WERI-Rb-1 (cell line): Measurements from ENCODE around the gene CHI3L1.
"Not testable (repeated sequence)": the region's sequence is repeated elsewhere in the genome, so short reads cannot be mapped to it uniquely, and the experiment has no call there.

Experiments
- DNase-seq: peaks from one replicate; pipeline ENCODE4 v3.0.0-alpha.2; 2020
- H3K27ac ChIP-seq: fragments of 250-450 bp; sonication (Bioruptor Pico); 2 replicates; pipeline ENCODE4 v1.5.1; 2020; ENCODE audit warnings: mild to moderate bottlenecking, moderate library complexity
- H3K27me3 ChIP-seq: fragments of 250-450 bp; sonication (Bioruptor Pico); 2 replicates; pipeline ENCODE4 v1.5.1; 2021; ENCODE audit warnings: mild to moderate bottlenecking, low read depth, moderate library complexity; ENCODE audit not compliant: insufficient read depth, severe bottlenecking
- H3K36me3 ChIP-seq: fragments of 250-450 bp; sonication (Bioruptor Pico); 2 replicates; pipeline ENCODE4 v1.5.1; 2020; ENCODE audit warnings: mild to moderate bottlenecking, moderate library complexity
- H3K4me3 ChIP-seq: 2 replicates; pipeline ENCODE4 v1.5.1; 2011; ENCODE audit warnings: low read depth, mild to moderate bottlenecking, control low read depth, low read length
- H3K9me3 ChIP-seq: fragments of 250-450 bp; sonication (Bioruptor Pico); 2 replicates; pipeline ENCODE4 v1.5.1; 2021; ENCODE audit warnings: mild to moderate bottlenecking, moderate library complexity; ENCODE audit not compliant: severe bottlenecking
- CTCF ChIP-seq: IDR thresholded peaks from 2 replicates; pipeline ENCODE4 v1.5.1; 2011; ENCODE audit warnings: low read depth, mild to moderate bottlenecking, control low read depth, inconsistent platforms, low read length

CHI3L1 gene

GRCh38 chr1:203186446-203187303, at the start of gene CHI3L1:
CHI3L1 (minus strand) TSS chr1:203186704; CDS start chr1:203186623, 81 bp downstream.
- Histone ChIP-seq H3K27ac (peak within 1 kb of the TSS; percentile 92), H3K27me3 (no peaks in the 10 kb centered on the region), H3K9me3 (peaks cover 10% of the 10 kb centered on the region), H3K4me3 (peak within 1 kb of the TSS; percentile 2), H3K36me3 (no peaks in the 10 kb centered on the region)
- DNase-seq = peak; percentile 99
- no peak; the same call in 1 of the 2 replicates for TF ChIP-seq CTCF

- H3K27ac ChIP-seq, H3K36me3 ChIP-seq, DNase-seq, H3K4me3 ChIP-seq, H3K27me3 ChIP-seq: not testable (repeated sequence)
- H3K9me3 ChIP-seq = peaks cover 32% of the 10 kb centered on the region
These were observed 48.4 kb upstream of the CHI3L1 start for GRCh38 chr1:203234901-203235300.

- no peak for TF ChIP-seq CTCF
- Histone ChIP-seq H3K27ac (no peak within 1 kb of the TSS), H3K36me3 (no peaks in the 10 kb centered on the region), H3K9me3 (peaks cover 15% of the 10 kb centered on the region), H3K4me3 (no peak within 1 kb of the TSS), H3K27me3 (no peaks in the 10 kb centered on the region)
- no peak for DNase-seq
These were observed 43.1 kb upstream of the CHI3L1 start, which contains the start of gene CHIT1 for GRCh38 chr1:203229471-203230135. CHIT1 (minus strand) TSS chr1:203229673; CDS start chr1:203229636, 37 bp downstream.

GRCh38 chr1:203228670-203229069, 42.2 kb upstream of the CHI3L1 start:
- TF ChIP-seq CTCF = no peak
- H3K27me3 ChIP-seq = no peaks in the 10 kb centered on the region

GRCh38 chr1:203227371-203228083, 41.0 kb upstream of the CHI3L1 start:
- DNase-seq = no peak
- H3K4me3 ChIP-seq = no peak overlapping the region
- no peak overlapping the region for H3K27ac ChIP-seq
- no peaks in the 10 kb centered on the region for H3K9me3 ChIP-seq
- TF ChIP-seq CTCF = no peak
- no peaks in the 10 kb centered on the region for H3K36me3 ChIP-seq
- H3K27me3 ChIP-seq = no peaks in the 10 kb centered on the region

More at GRCh38 chr1:203228670-203229069, 42.2 kb upstream of the CHI3L1 start:
- no peak overlapping the region for H3K27ac ChIP-seq
- DNase-seq = no peak
- H3K4me3 ChIP-seq = no peak overlapping the region
- peaks cover 6% of the 10 kb centered on the region for H3K9me3 ChIP-seq
- no peaks in the 10 kb centered on the region for H3K36me3 ChIP-seq

- TF ChIP-seq CTCF = no peak
- Histone ChIP-seq H3K27me3 (no peaks in the 10 kb centered on the region), H3K9me3 (no peaks in the 10 kb centered on the region), H3K36me3 (no peaks in the 10 kb centered on the region), H3K4me3 (no peak overlapping the region), H3K27ac (no peak overlapping the region)
- DNase-seq = no peak
These were observed 38.6 kb upstream of the CHI3L1 start for GRCh38 chr1:203225071-203225470.
